OCI-LY3 (cell line): ENCODE measurements around the gene ADCY7.

Experiments used
- CTCF ChIP-seq: fragments of 200-600, 300-600 bp; sonication (generic); IDR thresholded peaks from 2 replicates; pipeline ENCODE4 v1.5.1; 2014; ENCODE audit warnings: antibody characterized with exemption, low read length, low read depth
- EZH2phosphoT487 ChIP-seq: fragments of 200-600 bp; shearing (Covaris generic); IDR thresholded peaks from 2 replicates; pipeline ENCODE4 v1.6.1; 2018; ENCODE audit warnings: antibody characterized with exemption, mixed run types, low read depth

GRCh38 chr16:50318796-50319578 is 52.6 kb downstream of the ADCY7 start:
- TF ChIP-seq CTCF: no peak
- no peak for TF ChIP-seq EZH2phosphoT487
